Activated B cell treated with CpG ODN at 0.5 μM for 24 hours (primary cell): ENCODE results near the gene STAT6. TPM values are rescaled to one million over a fixed set of nuclear protein-coding genes. Genes with fewer than 3 reads are reported as not detected.

Experiments used
- ATAC-seq: fragments of 200-7000 bp; cut with Tn5 transposase; one replicate; pipeline ENCODE4 v1.10.0; 2021; ENCODE audit warnings: low read depth, mild to moderate bottlenecking, moderate library complexity
- CTCF ChIA-PET: fragments of 350-600 bp; sonication (Branson Sonifier 250); formaldehyde crosslinking; loops from one replicate; lab custom pipeline; 2021; ENCODE audit warnings: antibody characterized with exemption; lab: Charles Lee
- POLR2A ChIA-PET: fragments of 350-600 bp; sonication (Branson Sonifier 250); formaldehyde crosslinking; loops from one replicate; lab custom pipeline; 2021; ENCODE audit warnings: antibody characterized with exemption; lab: Charles Lee
- DNase-seq: peaks from one replicate; pipeline ENCODE4 v3.0.0; 2022
- H3K27ac Mint-ChIP-seq: one replicate; pipeline ENCODE4 v1.8.0; 2020; ENCODE audit warnings: mixed read lengths
- H3K27me3 Mint-ChIP-seq: one replicate; pipeline ENCODE4 v1.8.0; 2021; ENCODE audit warnings: mixed read lengths
- H3K36me3 Mint-ChIP-seq: one replicate; pipeline ENCODE4 v1.8.0; 2021; ENCODE audit warnings: low read depth, mixed read lengths
- H3K4me1 Mint-ChIP-seq: one replicate; pipeline ENCODE4 v1.8.0; 2021; ENCODE audit warnings: mixed read lengths
- H3K4me3 Mint-ChIP-seq: one replicate; pipeline ENCODE4 v1.8.0; 2020; ENCODE audit warnings: mild to moderate bottlenecking, mixed read lengths
- H3K9me3 Mint-ChIP-seq: one replicate; pipeline ENCODE4 v1.8.0; 2020; ENCODE audit warnings: mixed read lengths
- intact Hi-C: fragments of 100-400 bp; cut with micrococcal nuclease; formaldehyde crosslinking; loops from one replicate; pipeline ENCODE4 v1.15.1; 2024
- total RNA-seq: library from RNA; stranded (reverse); gene quantifications from 2 replicates; pipeline ENCODE4 v1.2.3, GENCODE V29; 2022
- TF ChIP-seq, protein P1 (sequence below): fragments of 200-600 bp; IDR thresholded peaks from one replicate; pipeline ENCODE4 v1.8.0; 2022; ENCODE audit warnings: antibody characterized with exemption, mild to moderate bottlenecking

STAT6 gene
- total RNA-seq, 1 donor from 2014 or later: 745 TPM

DNA sequence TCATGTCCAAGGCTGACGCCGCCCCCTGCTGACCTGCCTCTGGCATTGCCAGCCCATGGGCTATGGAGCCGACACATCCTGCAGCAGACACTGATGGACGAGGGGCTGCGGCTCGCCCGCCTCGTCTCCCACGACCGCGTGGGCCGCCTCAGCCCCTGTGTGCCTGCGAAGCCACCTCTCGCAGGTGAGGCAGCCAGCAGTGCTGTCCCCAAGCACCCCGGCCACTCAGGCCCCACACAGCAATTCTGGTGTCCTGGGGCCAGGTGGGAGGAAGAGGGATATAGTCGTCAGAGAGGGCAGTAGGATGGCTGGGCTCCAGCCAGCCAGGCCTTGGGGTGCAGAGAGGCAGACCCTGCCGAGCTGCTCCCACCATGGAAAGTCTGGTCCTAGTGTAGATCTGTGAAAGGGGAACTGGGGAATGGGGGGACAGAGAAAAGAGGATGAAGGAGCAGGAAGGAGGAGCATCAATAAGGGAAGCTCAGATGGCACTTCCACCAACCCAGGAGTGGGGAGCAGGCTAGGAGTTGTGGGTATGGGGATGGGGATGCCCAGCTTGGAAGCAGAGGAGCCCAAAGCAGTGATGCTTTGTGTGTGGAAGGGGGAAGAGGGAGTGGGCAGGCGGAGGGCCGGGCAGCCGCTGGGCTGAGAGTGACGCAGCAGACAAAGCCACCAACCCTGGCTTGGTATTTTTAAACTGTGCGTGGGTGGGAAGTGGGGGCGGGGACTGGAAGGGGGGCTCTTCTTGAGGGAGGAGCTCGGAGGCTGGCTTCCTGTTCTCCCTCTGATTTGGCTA, 17.6 kb downstream of the STAT6 start:
- Mint-ChIP-seq H3K4me3 (peak overlapping the region; percentile 75), H3K27me3 (no peaks in the 10 kb centered on the region), H3K9me3 (no peaks in the 10 kb centered on the region), H3K4me1 (peaks cover 68% of the 10 kb centered on the region), H3K27ac (peak overlapping the region; percentile 91), H3K36me3 (peaks cover 69% of the 10 kb centered on the region)
- ChIA-PET CTCF (interaction anchor here (0.8 to 10.6 kb wide), 6 partner anchors 14 to 92 kb away, joined by 3 to 102 read pairs (median 6); partner anchors contain the start of genes NEMP1 and STAT6), POLR2A (interaction anchor here (0.7 to 16.5 kb wide), 5 partner anchors 9 to 34 kb away, joined by 3 to 692 read pairs (median 4); partner anchors contain the start of genes LRP1, NEMP1 and STAT6)
- TF ChIP-seq, protein P1, sequence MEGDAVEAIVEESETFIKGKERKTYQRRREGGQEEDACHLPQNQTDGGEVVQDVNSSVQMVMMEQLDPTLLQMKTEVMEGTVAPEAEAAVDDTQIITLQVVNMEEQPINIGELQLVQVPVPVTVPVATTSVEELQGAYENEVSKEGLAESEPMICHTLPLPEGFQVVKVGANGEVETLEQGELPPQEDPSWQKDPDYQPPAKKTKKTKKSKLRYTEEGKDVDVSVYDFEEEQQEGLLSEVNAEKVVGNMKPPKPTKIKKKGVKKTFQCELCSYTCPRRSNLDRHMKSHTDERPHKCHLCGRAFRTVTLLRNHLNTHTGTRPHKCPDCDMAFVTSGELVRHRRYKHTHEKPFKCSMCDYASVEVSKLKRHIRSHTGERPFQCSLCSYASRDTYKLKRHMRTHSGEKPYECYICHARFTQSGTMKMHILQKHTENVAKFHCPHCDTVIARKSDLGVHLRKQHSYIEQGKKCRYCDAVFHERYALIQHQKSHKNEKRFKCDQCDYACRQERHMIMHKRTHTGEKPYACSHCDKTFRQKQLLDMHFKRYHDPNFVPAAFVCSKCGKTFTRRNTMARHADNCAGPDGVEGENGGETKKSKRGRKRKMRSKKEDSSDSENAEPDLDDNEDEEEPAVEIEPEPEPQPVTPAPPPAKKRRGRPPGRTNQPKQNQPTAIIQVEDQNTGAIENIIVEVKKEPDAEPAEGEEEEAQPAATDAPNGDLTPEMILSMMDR: no peak
- ATAC-seq: peak; percentile 63
- DNase-seq: peak; percentile 49
- intact Hi-C loops: loop anchor here (1.0 to 2.0 kb wide), 3 partner anchors 15 to 24 kb away; partner anchors contain the start of gene NEMP1

DNA sequence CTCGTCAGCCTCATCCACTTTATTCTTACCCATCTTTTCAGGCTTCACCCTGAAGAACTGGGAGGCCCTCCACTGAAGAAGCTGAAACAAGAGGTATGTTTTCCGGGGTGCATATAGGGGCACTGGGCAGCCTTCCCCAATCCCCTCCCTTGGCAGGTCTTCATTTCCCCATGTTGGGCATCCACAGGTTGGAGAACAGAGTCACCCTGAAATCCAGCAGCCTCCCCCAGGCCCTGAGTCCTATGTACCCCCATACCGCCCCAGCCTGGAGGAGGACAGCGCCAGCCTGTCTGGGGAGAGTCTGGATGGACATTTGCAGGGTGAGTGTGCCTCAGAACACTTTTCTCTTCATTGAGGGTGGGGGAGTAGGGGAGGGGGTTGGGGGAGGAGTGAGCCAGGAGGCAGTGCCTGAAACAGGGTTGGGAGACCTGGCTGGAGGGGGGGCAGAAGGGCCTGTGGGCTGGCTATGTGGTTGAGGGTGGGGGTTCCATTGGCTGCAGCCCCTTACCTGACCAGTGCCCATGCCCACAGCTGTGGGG, 18.2 kb downstream of the STAT6 start:
- peaks cover 69% of the 10 kb centered on the region for H3K4me1 Mint-ChIP-seq
- intact Hi-C loops: loop anchor here (1.0 kb wide), 1 partner anchor 24 kb away; no protein-coding TSS in a partner anchor
- peak overlapping the region; percentile 91 for H3K27ac Mint-ChIP-seq
- ChIA-PET CTCF (interaction anchor here (1.0 to 10.6 kb wide), 6 partner anchors 10 to 91 kb away, joined by 3 to 102 read pairs (median 6); partner anchors contain the start of genes NEMP1 and STAT6), POLR2A (interaction anchor here (16.5 kb wide), 2 partner anchors 11 to 19 kb away, joined by 337 to 692 read pairs; partner anchors contain the start of genes NEMP1 and STAT6)
- no peaks in the 10 kb centered on the region for H3K27me3 Mint-ChIP-seq
- ATAC-seq (no peak), DNase-seq (no peak)
- peaks cover 63% of the 10 kb centered on the region for H3K36me3 Mint-ChIP-seq
- no peak overlapping the region for H3K4me3 Mint-ChIP-seq
- H3K9me3 Mint-ChIP-seq: no peaks in the 10 kb centered on the region
- TF ChIP-seq, protein P1: no peak

DNA sequence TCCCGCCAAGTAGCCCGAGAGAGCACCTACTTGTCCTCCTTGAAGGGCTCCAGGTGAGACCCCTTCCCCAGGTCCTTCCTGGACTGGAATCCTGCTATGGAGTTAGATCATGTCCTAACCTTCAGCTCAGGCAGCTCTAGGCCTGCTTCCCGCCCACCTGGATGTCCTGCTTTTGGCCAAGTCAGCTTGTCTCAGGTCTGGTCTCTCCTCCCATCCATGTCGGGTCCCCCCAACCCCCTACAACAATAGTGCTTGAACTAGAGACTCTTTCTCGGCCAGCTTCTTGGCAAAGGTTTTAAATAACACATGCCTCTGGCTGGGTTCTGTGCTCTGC, 18.7 kb downstream of the STAT6 start:
- TF ChIP-seq, protein P1: no peak
- ATAC-seq: no peak
- H3K27ac Mint-ChIP-seq: peak overlapping the region; percentile 91
- peaks cover 71% of the 10 kb centered on the region for H3K4me1 Mint-ChIP-seq
- H3K36me3 Mint-ChIP-seq: peaks cover 61% of the 10 kb centered on the region
- intact Hi-C loops: no loop called here
- no peaks in the 10 kb centered on the region for H3K9me3 Mint-ChIP-seq
- DNase-seq: no peak
- ChIA-PET POLR2A (interaction anchor here (16.5 kb wide), 2 partner anchors 12 to 18 kb away, joined by 337 to 692 read pairs; partner anchors contain the start of genes NEMP1 and STAT6), CTCF (interaction anchor here (0.7 to 10.6 kb wide), 6 partner anchors 10 to 29 kb away, joined by 3 to 102 read pairs (median 6); partner anchors contain the start of genes NEMP1 and STAT6)
- H3K27me3 Mint-ChIP-seq: no peaks in the 10 kb centered on the region
- no peak overlapping the region for H3K4me3 Mint-ChIP-seq

DNA sequence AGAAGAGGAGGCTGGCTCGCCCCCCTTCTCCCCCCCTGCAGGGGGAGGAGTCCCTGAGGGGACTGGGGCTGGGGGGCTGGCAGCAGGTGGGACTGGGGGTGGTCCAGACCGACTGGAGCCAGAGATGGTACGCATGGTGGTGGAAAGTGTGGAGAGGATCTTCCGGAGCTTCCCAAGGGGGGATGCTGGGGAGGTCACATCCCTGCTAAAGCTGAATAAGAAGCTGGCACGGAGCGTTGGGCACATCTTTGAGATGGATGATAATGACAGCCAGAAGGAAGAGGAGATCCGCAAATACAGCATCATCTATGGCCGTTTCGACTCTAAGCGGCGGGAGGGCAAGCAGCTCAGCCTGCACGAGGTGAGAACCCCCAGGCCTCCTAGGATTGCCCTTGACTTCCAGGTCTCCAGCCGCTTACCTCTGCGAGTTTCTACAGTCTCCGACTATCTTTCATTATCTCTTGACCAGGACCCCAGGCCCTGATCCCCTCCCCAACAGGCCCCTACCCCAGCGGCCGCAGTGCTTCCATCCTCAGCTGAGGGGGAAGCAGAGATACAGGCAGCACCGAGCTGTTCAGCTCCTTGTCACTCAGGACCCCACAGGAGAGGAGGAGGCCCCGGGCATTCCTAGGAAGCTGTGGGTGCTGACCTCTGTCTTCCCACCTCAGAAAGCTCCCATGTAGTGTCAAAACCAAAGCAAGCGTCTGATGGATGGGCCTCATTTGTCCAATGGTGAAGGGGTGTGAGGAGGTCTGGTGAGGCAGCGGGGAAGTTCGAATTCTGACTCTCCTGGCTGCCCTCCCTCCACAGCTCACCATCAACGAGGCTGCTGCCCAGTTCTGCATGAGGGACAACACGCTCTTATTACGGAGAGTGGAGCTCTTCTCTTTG, 19.3 kb downstream of the STAT6 start:
- ChIA-PET POLR2A (interaction anchor here (16.5 kb wide), 2 partner anchors 12 to 17 kb away, joined by 337 to 692 read pairs; partner anchors contain the start of genes NEMP1 and STAT6), CTCF (interaction anchor here (0.7 to 10.6 kb wide), 7 partner anchors 9 to 33 kb away, joined by 3 to 102 read pairs (median 4); partner anchors contain the start of genes NEMP1 and STAT6)
- TF ChIP-seq, protein P1: no peak
- H3K9me3 Mint-ChIP-seq: no peaks in the 10 kb centered on the region
- intact Hi-C loops: no loop called here
- H3K27ac Mint-ChIP-seq: peak overlapping the region; percentile 91
- ATAC-seq (no peak), DNase-seq (no peak)
- peaks cover 54% of the 10 kb centered on the region for H3K36me3 Mint-ChIP-seq
- H3K4me3 Mint-ChIP-seq: peak overlapping the region; percentile 6
- peaks cover 71% of the 10 kb centered on the region for H3K4me1 Mint-ChIP-seq
- no peaks in the 10 kb centered on the region for H3K27me3 Mint-ChIP-seq
